ENCODE measurements around the gene PLA2G15.
A peak's percentile ranks its signal among the peaks of the same experiment; 100 is the strongest.

The PLA2G15 gene

DNA sequence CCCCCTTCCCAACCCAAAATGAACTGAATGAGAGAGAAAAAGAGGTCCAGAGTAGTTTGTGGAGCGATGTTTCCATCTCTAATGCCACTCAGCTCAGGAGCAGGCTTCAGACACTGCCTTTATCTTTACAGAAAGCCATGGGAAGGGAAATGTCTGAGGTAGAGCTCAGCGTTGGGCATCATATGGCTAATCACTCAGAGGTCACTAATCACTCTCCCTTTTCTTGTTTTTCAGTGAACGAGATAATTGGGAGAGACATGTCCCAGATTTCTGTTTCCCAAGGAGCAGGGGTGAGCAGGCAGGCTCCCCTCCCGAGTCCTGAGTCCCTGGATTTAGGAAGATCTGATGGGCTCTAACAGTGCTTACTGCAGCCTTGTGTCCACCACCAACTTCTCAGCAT is 19.1 kb upstream of the PLA2G15 start:
- ChIA-PET POLR2A (ENCODE audit: low non-redundant PET) (no interaction called here), CTCF (no interaction called here)

DNA sequence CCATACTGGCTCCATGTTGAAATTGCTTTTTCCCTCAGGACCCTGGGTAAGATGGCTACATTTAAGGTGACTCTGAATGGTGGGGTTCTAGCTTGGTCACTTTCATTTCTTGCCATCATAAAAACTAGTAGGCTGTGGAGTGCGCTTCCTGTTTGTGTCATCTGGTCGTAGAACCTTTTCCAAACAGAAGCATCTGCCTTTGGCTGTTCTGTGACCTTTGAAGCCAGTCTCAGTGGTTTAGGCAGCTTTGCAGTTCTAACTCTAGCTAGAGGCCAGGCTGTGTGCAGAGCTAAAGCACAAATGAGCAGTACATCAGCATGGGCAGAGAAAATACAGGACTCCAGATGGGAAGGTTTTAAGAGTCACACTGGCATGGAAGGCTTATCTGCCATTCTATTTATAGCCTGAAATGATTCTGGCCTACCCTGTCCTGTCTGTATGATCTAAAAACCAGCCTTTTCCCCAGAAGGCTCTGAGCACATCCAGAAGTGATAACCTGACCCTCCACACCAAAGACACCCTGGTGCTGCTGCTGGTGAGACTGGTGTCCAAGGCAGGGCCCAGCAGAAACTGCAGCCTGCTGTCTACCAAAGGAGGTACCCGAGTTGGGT is 17.9 kb upstream of the PLA2G15 start:
- no peak overlapping the region for H3K27ac ChIP-seq
- DNase-seq (ENCODE audit: low spot score) = no peak

More for the DNA sequence above, 19.1 kb upstream of the PLA2G15 start:
- H3K27ac ChIP-seq = no peak overlapping the region
- DNase-seq (ENCODE audit: low spot score) = no peak
- TF ChIP-seq, protein P1, sequence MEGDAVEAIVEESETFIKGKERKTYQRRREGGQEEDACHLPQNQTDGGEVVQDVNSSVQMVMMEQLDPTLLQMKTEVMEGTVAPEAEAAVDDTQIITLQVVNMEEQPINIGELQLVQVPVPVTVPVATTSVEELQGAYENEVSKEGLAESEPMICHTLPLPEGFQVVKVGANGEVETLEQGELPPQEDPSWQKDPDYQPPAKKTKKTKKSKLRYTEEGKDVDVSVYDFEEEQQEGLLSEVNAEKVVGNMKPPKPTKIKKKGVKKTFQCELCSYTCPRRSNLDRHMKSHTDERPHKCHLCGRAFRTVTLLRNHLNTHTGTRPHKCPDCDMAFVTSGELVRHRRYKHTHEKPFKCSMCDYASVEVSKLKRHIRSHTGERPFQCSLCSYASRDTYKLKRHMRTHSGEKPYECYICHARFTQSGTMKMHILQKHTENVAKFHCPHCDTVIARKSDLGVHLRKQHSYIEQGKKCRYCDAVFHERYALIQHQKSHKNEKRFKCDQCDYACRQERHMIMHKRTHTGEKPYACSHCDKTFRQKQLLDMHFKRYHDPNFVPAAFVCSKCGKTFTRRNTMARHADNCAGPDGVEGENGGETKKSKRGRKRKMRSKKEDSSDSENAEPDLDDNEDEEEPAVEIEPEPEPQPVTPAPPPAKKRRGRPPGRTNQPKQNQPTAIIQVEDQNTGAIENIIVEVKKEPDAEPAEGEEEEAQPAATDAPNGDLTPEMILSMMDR (conservative IDR thresholded peaks at IDR 0.05; ENCODE audit: low read depth) = no peak

DNA sequence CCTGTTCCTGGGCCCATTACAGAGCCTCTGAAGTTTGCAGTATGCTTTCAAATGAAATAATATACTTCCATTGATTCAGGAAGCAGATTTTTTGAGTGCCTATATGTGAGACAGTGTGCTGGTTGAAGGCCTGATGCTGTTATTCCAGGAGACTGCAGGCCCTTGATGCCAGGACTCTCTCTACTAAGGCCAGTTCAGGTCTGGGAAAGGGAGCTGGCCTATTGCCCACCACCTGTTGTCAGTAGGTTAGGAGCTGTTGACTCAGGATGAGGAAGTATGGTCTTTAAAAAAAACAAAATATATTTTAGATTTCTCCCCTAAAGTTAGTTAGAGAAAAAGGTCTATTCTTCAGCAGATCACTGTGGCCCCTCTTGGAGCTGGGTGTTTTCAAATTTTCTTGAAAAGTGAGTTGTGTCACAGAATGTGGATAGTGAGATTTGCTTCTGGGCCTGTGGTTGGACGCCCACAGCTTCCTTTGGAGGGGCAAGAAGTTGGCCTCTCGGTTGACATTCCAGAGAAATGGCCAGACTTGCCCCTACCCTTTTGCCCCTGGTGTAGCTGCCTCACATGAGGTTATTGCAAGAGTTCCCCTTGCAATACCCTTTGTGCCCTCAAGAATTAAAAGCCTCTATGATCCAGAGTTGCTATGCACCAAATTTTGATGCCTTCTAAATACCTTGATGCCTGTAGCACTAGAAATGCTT is 17.2 kb upstream of the PLA2G15 start:
- ChIA-PET POLR2A (ENCODE audit: low non-redundant PET) (no interaction called here), CTCF (interaction anchor here (0.6 kb wide), 5 partner anchors 11 to 194 kb away, joined by 3 to 7 read pairs (median 4); no protein-coding TSS in a partner anchor)
- DNase-seq (ENCODE audit: low spot score) = no peak
- TF ChIP-seq, protein P1 (conservative IDR thresholded peaks at IDR 0.05; ENCODE audit: low read depth) = no peak
- H3K27ac ChIP-seq = no peak overlapping the region

More for the DNA sequence above, 17.9 kb upstream of the PLA2G15 start:
- ChIA-PET CTCF (interaction anchor here (0.6 to 0.8 kb wide), 4 partner anchors 33 to 605 kb away, joined by 3 to 7 read pairs (median 4); no protein-coding TSS in a partner anchor), POLR2A (ENCODE audit: low non-redundant PET) (interaction anchor here (0.7 kb wide), 1 partner anchor 156 kb away, joined by 3 read pairs; no protein-coding TSS in a partner anchor)
- TF ChIP-seq, protein P1 (conservative IDR thresholded peaks at IDR 0.05; ENCODE audit: low read depth) = no peak

DNA sequence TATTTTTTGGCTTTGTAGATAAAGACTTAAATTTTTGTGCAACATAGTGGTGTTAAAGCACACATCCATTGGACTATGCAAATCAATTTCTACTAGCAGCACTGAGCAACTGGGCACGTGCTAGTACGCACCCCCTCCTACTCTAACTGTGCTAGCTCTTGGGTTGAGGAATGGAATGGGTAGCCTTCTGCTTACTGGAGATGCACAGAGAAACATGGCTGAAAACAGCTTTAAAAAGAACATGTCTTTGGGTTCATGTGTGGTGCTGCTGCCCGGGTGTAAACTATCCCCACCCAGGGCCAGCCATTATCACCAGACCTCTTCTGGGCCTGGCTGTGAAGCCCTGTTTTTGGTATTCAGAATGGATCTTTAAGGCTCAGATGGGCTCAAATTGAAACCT is 16.5 kb upstream of the PLA2G15 start:
- DNase-seq (ENCODE audit: low spot score) = no peak
- ChIA-PET CTCF (interaction anchor here (0.6 kb wide), 1 partner anchor 195 kb away, joined by 4 read pairs; no protein-coding TSS in a partner anchor), POLR2A (ENCODE audit: low non-redundant PET) (no interaction called here)
- no peak overlapping the region for H3K27ac ChIP-seq
- TF ChIP-seq, protein P1 (conservative IDR thresholded peaks at IDR 0.05; ENCODE audit: low read depth) = no peak

DNA sequence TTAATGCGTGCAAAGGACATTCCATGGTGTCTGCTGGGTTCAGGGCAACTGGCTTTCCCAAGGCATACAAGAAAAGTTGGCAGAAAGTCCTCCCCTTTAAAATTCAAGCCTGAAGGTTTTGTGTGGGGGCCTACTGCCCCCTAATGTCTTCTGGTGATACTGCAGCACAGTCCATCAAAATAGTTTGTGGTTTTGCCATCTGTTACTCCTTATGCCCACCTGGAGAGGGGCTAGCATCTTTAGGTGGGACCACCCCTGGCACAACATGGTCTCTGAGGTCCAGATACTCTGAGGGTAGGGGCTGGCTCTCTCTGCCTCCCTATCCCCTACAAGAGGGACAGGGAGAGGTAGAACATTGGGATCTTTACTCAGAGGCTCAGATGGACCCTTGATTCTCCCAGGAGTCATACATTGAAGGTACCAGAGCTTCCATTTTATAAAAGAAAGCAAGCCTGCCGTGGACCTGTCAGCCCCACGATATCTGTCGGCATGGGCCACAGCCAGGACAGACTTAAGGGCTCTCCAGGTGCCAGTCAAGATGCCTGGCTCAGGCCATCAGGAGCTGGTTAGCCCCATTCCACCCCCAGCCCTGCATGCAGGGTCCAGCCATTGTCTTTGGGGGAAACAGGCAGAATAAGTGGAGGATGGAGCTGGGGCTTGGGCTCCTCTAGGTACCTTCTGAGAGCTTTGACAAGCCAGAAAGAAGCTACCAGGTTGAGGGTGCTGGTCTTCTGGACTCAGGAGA is 15.6 kb upstream of the PLA2G15 start:
- ChIA-PET CTCF (interaction anchor here (0.7 kb wide), 1 partner anchor 59 kb away, joined by 3 read pairs; no protein-coding TSS in a partner anchor), POLR2A (ENCODE audit: low non-redundant PET) (interaction anchor here (1.0 kb wide), 1 partner anchor 144 kb away, joined by 4 read pairs; no protein-coding TSS in a partner anchor)
- H3K27ac ChIP-seq = peak overlapping the region; percentile 32
- DNase-seq (ENCODE audit: low spot score) = peak; percentile 42
- TF ChIP-seq, protein P1 (conservative IDR thresholded peaks at IDR 0.05; ENCODE audit: low read depth) = peak; percentile 88

DNA sequence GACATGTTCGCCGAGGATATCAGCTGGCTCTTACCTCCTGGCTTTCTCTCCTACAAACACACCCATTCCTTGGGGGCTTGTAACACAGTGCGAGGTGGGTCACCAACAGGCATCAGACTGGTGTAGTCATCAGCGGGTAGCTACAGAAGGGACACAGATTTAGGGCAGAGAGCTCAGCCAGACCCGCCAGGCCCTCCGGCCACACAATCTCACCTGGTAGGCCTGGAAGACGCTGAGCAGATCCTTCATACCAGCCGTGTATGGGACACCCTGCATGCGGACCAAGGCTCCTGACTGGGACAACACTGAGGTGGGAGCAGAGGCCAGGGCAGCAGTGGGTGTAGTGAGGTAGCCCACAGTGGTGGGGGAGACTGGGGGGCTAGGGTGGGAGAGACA is 15.0 kb upstream of the PLA2G15 start:
- TF ChIP-seq, protein P1 (conservative IDR thresholded peaks at IDR 0.05; ENCODE audit: low read depth) = no peak
- H3K27ac ChIP-seq = peak overlapping the region; percentile 32; the same call in 1 of the 2 replicates
- DNase-seq (ENCODE audit: low spot score) = no peak
- CTCF ChIA-PET = interaction anchor here (0.7 kb wide), 1 partner anchor 58 kb away, joined by 3 read pairs; no protein-coding TSS in a partner anchor
- POLR2A ChIA-PET (ENCODE audit: low non-redundant PET) = interaction anchor here (1.0 kb wide), 1 partner anchor 145 kb away, joined by 4 read pairs; no protein-coding TSS in a partner anchor
